Measurements from ENCODE around the gene KCNIP4.

Gene KCNIP4

DNA sequence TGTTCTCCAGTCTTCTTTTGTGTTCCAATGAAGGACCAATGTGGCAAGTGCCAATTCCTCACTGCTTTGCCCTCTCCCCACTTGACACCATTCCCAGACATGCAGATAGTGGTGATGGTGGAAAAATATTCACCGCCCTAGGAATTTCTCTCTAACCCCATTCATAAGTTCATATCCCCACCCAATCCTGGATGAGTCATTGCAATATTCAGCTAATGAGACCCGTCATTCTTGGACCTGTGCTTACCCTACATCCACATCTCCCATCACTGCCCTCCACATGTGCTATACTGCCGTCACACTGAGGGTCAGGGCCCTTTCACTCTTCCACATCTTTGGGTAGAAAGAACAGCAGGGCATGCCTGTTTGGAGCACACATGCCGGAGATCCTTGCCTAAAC is 199.2 kb downstream of the KCNIP4 start:
- H3K36me3 Mint-ChIP-seq = no peaks in the 10 kb centered on the region

GRCh38 chr4:21744046-21744445 is 204.5 kb downstream of the KCNIP4 start:
- no peaks in the 10 kb centered on the region for H3K27me3 Mint-ChIP-seq
- H3K4me3 Mint-ChIP-seq = no peak overlapping the region
- DNase-seq (no peak), ATAC-seq (replicated peaks) (no peak)
- H3K4me1 Mint-ChIP-seq = no peaks in the 10 kb centered on the region
- H3K27ac Mint-ChIP-seq = no peak overlapping the region
- no peaks in the 10 kb centered on the region for H3K9me3 Mint-ChIP-seq
- no peaks in the 10 kb centered on the region for H3K36me3 Mint-ChIP-seq

More for the DNA sequence above, 199.2 kb downstream of the KCNIP4 start:
- no peak overlapping the region for H3K27ac Mint-ChIP-seq
- ATAC-seq (replicated peaks) = no peak
- H3K27me3 Mint-ChIP-seq = no peaks in the 10 kb centered on the region
- H3K4me3 Mint-ChIP-seq = no peak overlapping the region
- no peaks in the 10 kb centered on the region for H3K4me1 Mint-ChIP-seq
- DNase-seq = no peak
- no peaks in the 10 kb centered on the region for H3K9me3 Mint-ChIP-seq

- ATAC-seq (replicated peaks) (no peak), DNase-seq (no peak)
- no peaks in the 10 kb centered on the region for H3K27me3 Mint-ChIP-seq
- H3K4me3 Mint-ChIP-seq = no peak overlapping the region
- H3K9me3 Mint-ChIP-seq = no peaks in the 10 kb centered on the region
- no peaks in the 10 kb centered on the region for H3K36me3 Mint-ChIP-seq
- no peak overlapping the region for H3K27ac Mint-ChIP-seq
- no peaks in the 10 kb centered on the region for H3K4me1 Mint-ChIP-seq
Measured at GRCh38 chr4:21742326-21742725, 206.2 kb downstream of the KCNIP4 start.

DNA sequence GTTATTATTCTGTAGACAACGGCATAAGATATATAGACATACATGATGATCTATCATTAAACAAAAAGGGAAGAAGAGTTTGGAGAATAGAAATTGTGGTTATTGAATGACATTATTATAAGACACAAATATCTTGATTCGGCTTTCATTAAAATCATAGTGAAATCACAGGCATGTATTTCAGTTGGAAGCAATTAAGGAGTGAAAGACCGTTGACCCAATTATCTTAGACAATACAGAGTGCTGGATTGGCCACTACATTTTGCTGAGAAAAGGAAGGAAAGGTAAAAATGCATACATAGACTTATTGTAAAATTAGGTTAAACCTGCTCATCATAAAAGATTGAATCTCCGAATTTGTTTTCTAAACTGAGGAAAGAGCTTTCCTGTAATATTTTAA is 209.8 kb downstream of the KCNIP4 start:
- DNase-seq (no peak), ATAC-seq (replicated peaks) (no peak)
- Mint-ChIP-seq H3K36me3 (no peaks in the 10 kb centered on the region), H3K4me1 (no peaks in the 10 kb centered on the region), H3K27ac (no peak overlapping the region), H3K27me3 (no peaks in the 10 kb centered on the region), H3K4me3 (no peak overlapping the region), H3K9me3 (no peaks in the 10 kb centered on the region)

DNA sequence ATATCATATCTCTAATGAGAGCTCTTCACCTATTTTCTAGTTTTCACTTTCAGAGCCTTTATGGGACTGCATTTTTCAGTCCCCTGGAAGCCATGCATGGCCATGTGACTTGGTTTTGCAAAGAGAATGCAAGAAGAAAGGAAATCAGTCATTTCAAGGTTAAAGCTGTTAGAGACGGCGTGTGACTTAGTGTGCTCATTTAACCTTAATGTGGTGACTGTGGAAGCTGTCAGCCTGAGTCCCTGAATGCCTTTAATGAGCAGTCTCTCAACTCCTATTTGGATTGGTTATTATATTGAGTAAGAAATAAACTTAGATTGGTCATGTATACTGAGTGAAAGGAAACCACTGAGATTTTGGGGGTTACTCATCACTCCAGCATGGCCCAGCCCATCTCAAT is 212.7 kb downstream of the KCNIP4 start:
- H3K9me3 Mint-ChIP-seq = no peaks in the 10 kb centered on the region
- no peak overlapping the region for H3K4me3 Mint-ChIP-seq
- H3K27me3 Mint-ChIP-seq = no peaks in the 10 kb centered on the region
- no peak overlapping the region for H3K27ac Mint-ChIP-seq
- no peak for DNase-seq
- no peaks in the 10 kb centered on the region for H3K36me3 Mint-ChIP-seq
- H3K4me1 Mint-ChIP-seq = no peaks in the 10 kb centered on the region
- ATAC-seq (replicated peaks) = no peak

GRCh38 chr4:21733894-21734630 is 214.5 kb downstream of the KCNIP4 start:
- Mint-ChIP-seq H3K4me1 (no peaks in the 10 kb centered on the region), H3K36me3 (no peaks in the 10 kb centered on the region), H3K4me3 (no peak overlapping the region), H3K27ac (no peak overlapping the region), H3K9me3 (no peaks in the 10 kb centered on the region), H3K27me3 (no peaks in the 10 kb centered on the region)
- DNase-seq (no peak), ATAC-seq (replicated peaks) (no peak)

DNA sequence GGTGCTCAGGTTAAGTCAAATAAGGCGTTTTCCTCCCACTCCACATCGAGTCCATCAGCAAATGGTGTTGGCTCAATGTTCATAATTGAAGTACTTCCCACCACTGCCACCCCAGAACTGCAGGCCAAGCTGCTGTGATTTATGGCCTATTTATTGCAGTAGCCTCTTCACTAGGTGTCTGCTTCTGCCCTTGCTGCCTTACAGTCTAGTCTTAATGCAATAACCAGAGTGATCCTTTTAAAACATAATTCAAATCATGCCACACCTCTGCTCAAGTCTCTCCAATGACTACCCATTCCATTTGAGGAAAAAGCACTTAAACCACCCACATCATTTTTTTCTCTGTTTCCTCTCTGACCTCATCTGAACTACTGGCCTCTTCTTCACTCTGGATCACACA is 220.3 kb downstream of the KCNIP4 start:
- H3K27me3 Mint-ChIP-seq = no peaks in the 10 kb centered on the region
- no peaks in the 10 kb centered on the region for H3K9me3 Mint-ChIP-seq
- no peaks in the 10 kb centered on the region for H3K4me1 Mint-ChIP-seq
- ATAC-seq (replicated peaks) (no peak), DNase-seq (no peak)
- no peak overlapping the region for H3K27ac Mint-ChIP-seq
- H3K4me3 Mint-ChIP-seq = no peak overlapping the region
- no peaks in the 10 kb centered on the region for H3K36me3 Mint-ChIP-seq

DNA sequence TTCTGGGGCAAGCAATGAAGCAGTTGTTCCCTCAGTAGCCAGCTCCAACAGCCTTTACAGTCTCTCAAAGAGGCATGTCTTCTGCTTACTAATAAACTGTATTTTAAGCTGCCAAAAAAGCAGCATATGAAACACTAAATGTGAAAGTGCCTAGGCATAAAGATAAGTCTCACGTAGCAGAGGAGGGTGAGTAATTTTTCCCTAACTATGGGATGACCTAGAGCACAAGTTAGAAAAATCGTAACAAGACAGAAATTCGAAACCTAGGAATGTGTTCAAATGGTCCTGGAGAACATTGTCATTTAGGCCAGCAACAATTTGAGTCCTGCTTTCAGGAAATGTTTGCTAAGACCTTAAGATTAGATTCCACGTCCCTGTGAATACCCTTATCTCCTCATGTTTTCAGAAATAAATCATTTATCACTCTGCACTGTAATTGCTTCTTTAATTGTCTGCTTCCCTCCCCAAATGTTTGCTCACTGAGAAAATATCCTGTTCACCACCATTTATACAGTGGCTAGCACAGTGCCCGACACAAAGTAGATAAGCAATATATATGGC is 222.2 kb downstream of the KCNIP4 start:
- no peaks in the 10 kb centered on the region for H3K36me3 Mint-ChIP-seq
- ATAC-seq (replicated peaks) (no peak), DNase-seq (no peak)
- no peak overlapping the region for H3K27ac Mint-ChIP-seq
- peaks cover 0 to 6% of the 10 kb centered on the region in 2 donors for H3K9me3 Mint-ChIP-seq
- no peaks in the 10 kb centered on the region for H3K4me1 Mint-ChIP-seq
- H3K4me3 Mint-ChIP-seq = no peak overlapping the region
- no peaks in the 10 kb centered on the region for H3K27me3 Mint-ChIP-seq

- ATAC-seq (replicated peaks) (no peak), DNase-seq (no peak)
- no peak overlapping the region for H3K4me3 Mint-ChIP-seq
- no peaks in the 10 kb centered on the region for H3K27me3 Mint-ChIP-seq
- no peak overlapping the region for H3K27ac Mint-ChIP-seq
- peaks cover 0 to 6% of the 10 kb centered on the region in 2 donors for H3K9me3 Mint-ChIP-seq
- H3K36me3 Mint-ChIP-seq = no peaks in the 10 kb centered on the region
- H3K4me1 Mint-ChIP-seq = no peaks in the 10 kb centered on the region
Measured at GRCh38 chr4:21722157-21722839, 226.3 kb downstream of the KCNIP4 start.

- ATAC-seq (replicated peaks) = no peak
- Mint-ChIP-seq H3K27ac (no peak overlapping the region), H3K9me3 (peaks cover 0 to 2% of the 10 kb centered on the region in 2 donors), H3K27me3 (no peaks in the 10 kb centered on the region), H3K4me1 (no peaks in the 10 kb centered on the region), H3K36me3 (no peaks in the 10 kb centered on the region), H3K4me3 (no peak overlapping the region)
- no peak for DNase-seq
Measured at GRCh38 chr4:21716531-21716930, 232.0 kb downstream of the KCNIP4 start.

- no peaks in the 10 kb centered on the region for H3K36me3 Mint-ChIP-seq
- no peaks in the 10 kb centered on the region for H3K4me1 Mint-ChIP-seq
- H3K27ac Mint-ChIP-seq = no peak overlapping the region
- DNase-seq (no peak), ATAC-seq (replicated peaks) (no peak)
- no peaks in the 10 kb centered on the region for H3K27me3 Mint-ChIP-seq
- H3K9me3 Mint-ChIP-seq = peaks cover 0 to 2% of the 10 kb centered on the region in 2 donors
- H3K4me3 Mint-ChIP-seq = no peak overlapping the region
Measured at GRCh38 chr4:21710179-21710835, 238.3 kb downstream of the KCNIP4 start.

- no peak for DNase-seq
- peaks cover 0 to 2% of the 10 kb centered on the region in 2 donors for H3K9me3 Mint-ChIP-seq
- H3K4me3 Mint-ChIP-seq = no peak overlapping the region
- no peaks in the 10 kb centered on the region for H3K27me3 Mint-ChIP-seq
- no peaks in the 10 kb centered on the region for H3K4me1 Mint-ChIP-seq
- ATAC-seq (replicated peaks) = no peak
- H3K27ac Mint-ChIP-seq = no peak overlapping the region
- no peaks in the 10 kb centered on the region for H3K36me3 Mint-ChIP-seq
Measured at GRCh38 chr4:21709761-21710160, 238.8 kb downstream of the KCNIP4 start.

GRCh38 chr4:21709031-21709430 is 239.5 kb downstream of the KCNIP4 start:
- H3K9me3 Mint-ChIP-seq = peaks cover 0 to 2% of the 10 kb centered on the region in 2 donors
- no peak for ATAC-seq (replicated peaks)
- H3K27me3 Mint-ChIP-seq = no peaks in the 10 kb centered on the region
- H3K36me3 Mint-ChIP-seq = no peaks in the 10 kb centered on the region
- DNase-seq = no peak
- H3K4me3 Mint-ChIP-seq = no peak overlapping the region
- no peak overlapping the region for H3K27ac Mint-ChIP-seq
- H3K4me1 Mint-ChIP-seq = no peaks in the 10 kb centered on the region

GRCh38 chr4:21699446-21699845 is 249.1 kb downstream of the KCNIP4 start:
- Mint-ChIP-seq H3K9me3 (no peaks in the 10 kb centered on the region), H3K27ac (no peak overlapping the region), H3K36me3 (no peaks in the 10 kb centered on the region), H3K4me3 (no peak overlapping the region), H3K4me1 (no peaks in the 10 kb centered on the region), H3K27me3 (no peaks in the 10 kb centered on the region)
- DNase-seq (no peak), ATAC-seq (replicated peaks) (no peak)

- H3K4me3 Mint-ChIP-seq = no peak overlapping the region
- H3K36me3 Mint-ChIP-seq = no peaks in the 10 kb centered on the region
- no peaks in the 10 kb centered on the region for H3K4me1 Mint-ChIP-seq
- no peak for ATAC-seq (replicated peaks)
- no peak overlapping the region for H3K27ac Mint-ChIP-seq
- DNase-seq = no peak
- H3K27me3 Mint-ChIP-seq = no peaks in the 10 kb centered on the region
- H3K9me3 Mint-ChIP-seq = no peaks in the 10 kb centered on the region
Measured at GRCh38 chr4:21697583-21697982, 251.0 kb downstream of the KCNIP4 start.
